Stimulated activated CD8-positive, alpha-beta memory T cell treated with anti-CD3 and anti-CD28 coated beads, Interleukin-4, amount 100 ng/mL, for 1 hour (primary cell): Measurements from ENCODE around the gene EXOC4.

ENCODE experiments used
- DNase-seq, 2 donors: peaks; one replicate each; pipeline ENCODE4 v3.0.0-alpha.2; 2020; ENCODE audit warnings: low read depth in 2 of 2, low spot score in 1 of 2

Gene EXOC4

DNA sequence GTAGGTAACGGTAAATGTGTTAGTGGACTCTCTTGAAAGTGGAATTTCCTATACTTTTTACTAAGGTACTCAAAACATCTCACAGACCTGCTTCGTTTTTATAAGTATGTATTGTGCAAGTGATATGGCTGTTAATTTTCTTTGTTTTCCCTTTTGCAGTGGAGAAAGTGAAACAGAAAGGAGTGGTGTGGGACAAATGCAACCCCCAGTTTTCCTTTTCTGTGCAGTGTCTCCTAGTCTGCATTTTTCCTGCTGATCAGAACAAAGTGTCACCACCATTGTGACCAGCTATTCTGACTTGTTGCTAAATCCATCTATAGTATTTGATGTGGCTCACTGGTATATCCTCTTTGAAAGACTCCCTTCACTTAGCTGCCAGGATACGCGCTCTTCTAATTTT is 410.0 kb downstream of the EXOC4 start:
- no peak for DNase-seq

- no peak for DNase-seq
Measured at GRCh38 chr7:133664528-133664927, 411.6 kb downstream of the EXOC4 start.

GRCh38 chr7:133668296-133669060 is 415.6 kb downstream of the EXOC4 start:
- no peak for DNase-seq

DNA sequence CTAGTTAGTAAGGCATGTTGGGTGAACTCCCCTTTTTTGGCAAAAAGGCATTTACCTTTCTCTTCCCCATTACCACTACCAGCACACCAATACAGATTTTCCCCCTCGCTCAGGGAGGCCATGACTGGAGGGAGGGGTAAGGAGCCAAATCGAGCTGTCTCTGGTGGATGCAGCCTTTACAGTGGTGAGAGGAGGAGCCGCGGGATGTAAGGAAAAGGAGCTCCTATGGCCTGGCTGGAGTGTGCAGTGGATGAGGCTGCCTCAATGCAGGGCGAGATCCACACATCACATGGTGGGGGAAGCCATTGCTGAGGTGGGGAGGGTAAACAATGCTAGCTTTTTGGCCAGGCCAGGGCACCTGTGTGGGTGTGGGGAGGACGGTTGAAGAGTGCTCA is 416.2 kb downstream of the EXOC4 start:
- DNase-seq = no peak

DNA sequence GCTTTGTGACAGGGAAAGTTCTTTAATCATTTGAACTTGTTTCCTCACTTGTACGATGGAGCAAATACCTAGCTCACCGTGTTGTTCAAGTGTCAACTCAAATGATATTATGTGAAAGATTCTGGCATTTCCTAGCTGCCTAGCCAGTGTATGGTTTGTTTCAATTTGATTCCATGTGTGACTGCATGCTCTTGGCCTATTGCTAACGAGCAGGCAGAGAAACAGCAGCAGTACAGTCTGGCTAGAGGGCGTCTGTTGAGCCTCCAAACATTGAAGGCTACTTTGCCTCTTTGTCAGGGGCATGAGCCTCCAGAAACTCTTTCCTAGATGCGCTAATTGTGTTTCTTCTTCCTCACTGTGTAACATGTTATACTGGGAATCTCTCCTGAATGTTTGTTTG is 417.4 kb downstream of the EXOC4 start:
- DNase-seq = no peak

DNA sequence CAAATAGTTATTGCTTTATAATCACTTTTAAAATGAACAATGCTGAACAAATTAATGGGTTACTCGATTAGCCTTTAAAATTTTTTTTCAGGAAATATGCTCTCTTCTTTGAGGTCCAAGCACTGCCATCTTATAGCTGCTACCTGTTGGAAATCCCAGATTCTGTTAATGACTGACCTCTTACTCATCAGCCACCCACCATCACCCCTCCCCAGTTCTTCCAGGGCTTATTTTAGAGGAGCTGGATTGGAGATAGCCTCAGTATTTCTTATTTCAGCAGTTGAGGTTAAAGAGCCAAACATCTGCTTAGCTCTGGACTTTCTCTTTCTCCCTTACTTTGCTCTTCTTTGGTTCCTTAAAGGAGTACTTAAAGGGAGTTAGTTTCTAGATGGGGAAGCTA is 420.0 kb downstream of the EXOC4 start:
- DNase-seq = no peak

- no peak for DNase-seq
Measured at GRCh38 chr7:133674079-133674763, 421.3 kb downstream of the EXOC4 start.

DNA sequence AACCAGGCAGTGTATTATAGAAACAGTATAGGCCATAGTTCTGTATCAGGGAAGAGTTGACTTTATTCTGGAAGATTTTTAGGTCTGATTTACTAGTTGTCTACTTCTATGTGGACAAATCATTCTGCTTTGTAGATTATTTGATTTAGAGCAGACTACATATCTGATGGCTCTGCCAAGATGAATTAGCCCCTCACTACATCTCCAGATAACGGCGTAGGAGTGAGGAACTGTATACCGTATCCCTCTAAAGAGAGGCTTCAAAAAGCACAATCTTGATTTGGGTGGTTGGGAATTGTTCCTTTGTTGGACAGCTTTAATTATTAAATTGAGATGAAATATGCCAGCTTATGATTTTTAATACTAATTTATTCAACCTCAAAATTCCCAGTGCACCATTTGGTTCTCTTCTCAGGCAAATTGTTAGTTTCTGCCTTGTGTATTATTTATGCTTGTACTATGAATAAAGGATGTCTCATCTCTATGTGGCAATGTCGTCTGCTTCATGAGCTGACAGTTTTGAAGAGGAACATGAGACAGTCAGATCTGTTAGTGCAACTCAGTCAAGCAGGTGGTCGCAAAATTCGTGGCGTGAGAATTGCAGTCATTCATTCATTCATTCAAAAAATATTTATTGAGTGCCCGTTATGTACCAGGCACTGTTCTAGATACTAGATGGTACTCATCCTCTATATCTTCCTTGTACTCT is 422.8 kb downstream of the EXOC4 start:
- no peak for DNase-seq

GRCh38 chr7:133676805-133677370 is 424.0 kb downstream of the EXOC4 start:
- no peak for DNase-seq

DNA sequence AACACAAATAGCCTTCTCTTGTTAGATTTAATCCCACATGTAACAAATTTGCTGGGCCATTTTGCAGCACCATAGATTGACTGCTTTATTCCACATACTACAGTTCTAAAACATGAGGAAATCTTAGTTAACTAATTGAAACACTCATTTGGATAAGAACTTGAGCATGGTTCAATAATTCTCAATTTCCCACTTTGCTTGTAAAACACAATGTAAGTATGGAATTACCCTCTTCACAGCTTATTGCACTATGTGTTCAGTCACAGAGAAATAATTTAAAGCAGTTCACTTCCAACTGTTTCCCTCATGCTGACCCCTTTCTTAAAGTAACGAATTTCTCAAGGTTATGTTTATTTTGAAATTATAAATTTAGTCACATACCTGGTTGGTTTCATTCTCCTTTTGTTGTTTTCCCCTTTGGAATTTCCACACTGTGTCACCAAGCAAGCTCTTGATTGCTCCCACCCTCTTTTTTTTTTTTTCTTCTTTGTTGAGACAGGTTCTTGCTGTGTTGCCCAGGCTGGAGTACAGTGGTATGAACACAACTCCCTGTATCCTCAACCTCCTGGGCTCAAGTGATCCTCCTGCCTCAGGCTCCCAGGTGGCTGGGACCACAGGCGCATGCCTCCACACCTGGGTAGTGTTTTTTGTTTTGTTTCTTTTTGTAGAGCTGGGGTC is 425.4 kb downstream of the EXOC4 start:
- DNase-seq = no peak

DNA sequence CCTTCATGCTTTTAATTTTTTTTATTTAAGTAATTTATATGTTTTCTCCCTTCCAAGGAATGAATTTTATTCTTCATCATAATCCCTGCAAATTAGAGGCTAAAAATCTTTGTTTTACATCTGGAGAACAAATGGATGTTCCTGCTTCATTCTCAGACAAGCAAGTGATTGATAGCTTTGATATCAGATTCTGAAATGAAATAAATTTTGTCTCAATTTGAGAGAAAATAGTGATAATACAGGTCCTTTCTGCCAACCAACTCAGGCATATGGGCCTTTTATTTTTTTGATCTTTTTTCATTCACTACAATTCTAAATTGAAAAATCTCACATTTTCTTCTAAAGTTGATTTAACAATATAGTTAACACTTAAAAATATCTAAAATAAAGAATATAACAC is 427.1 kb downstream of the EXOC4 start:
- no peak for DNase-seq

DNA sequence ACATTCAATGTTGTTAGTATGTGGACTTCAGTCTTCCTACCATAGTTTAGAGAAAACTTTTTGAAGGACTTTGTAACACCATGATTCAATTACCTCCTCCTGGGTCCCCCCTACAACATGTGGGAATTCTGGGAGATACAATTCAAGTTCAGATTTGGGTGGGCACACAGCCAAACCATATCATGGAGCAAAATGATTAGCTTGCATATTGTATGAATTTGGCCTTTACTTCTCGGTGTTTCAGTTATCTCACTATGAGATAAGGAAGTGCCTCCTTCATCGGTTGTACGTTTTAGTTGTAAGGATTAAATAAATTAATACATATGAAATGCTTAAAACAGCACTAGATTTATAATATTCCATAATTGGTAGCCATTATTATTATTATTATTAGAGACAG is 428.7 kb downstream of the EXOC4 start:
- no peak for DNase-seq

- no peak for DNase-seq
Measured at GRCh38 chr7:133682364-133683181, 429.7 kb downstream of the EXOC4 start.

GRCh38 chr7:133683182-133683454 is 430.2 kb downstream of the EXOC4 start:
- no peak for DNase-seq

DNA sequence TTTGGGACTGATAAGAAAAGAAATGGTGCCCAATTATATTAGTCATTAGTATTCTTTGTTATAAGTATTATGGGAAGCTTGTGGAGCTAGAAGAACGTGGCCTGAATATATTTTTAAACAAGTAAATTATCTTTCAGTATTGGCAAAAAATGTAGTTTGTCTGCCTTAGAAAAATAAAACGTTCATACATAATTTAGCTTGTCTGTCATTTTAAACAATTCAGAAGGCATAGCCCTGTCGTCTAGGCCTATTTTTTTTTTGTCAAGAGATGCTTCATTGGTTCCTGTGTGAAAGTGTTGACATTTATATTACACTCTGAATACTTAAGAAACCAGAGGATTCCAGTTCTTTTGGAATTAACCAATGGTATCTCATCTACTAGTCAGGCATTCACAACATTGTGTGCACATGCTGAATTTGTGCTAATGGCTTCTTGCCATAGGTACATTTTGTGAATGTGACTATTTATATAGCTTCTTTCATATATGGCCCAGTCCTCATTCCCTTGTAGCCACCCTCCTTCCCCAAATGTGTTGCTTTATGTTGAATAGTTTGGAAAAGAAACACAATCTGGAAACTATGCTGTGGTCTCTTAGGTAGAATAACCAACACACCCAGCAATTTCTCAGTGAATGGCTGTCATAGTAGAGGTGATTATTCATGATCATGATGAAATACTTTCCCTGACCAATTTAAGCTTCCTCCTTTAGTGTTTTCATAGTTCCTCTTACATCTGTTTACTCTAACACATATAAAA is 435.8 kb downstream of the EXOC4 start:
- no peak for DNase-seq

- no peak for DNase-seq
Measured at GRCh38 chr7:133690740-133691139, 437.9 kb downstream of the EXOC4 start.

- DNase-seq = no peak
Measured at GRCh38 chr7:133691727-133692610, 439.1 kb downstream of the EXOC4 start.

GRCh38 chr7:133693281-133693680 is 440.4 kb downstream of the EXOC4 start:
- DNase-seq = no peak

GRCh38 chr7:133696056-133696455 is 443.2 kb downstream of the EXOC4 start:
- no peak for DNase-seq
